Left lung (tissue), 10 donors: Measurements from ENCODE around the gene KRT4. TPM values are rescaled to one million over a fixed set of nuclear protein-coding genes. Genes with fewer than 3 reads are reported as not detected.
"Not testable (repeated sequence)": the region's sequence is repeated elsewhere in the genome, so short reads cannot be mapped to it uniquely, and the experiment has no call there.

ENCODE experiments used
- ATAC-seq: fragments of 200-7000 bp; cut with Tn5 transposase; one replicate; pipeline ENCODE4 v1.9.1; 2020; ENCODE audit warnings: moderate library complexity
- DNase-seq, 4 donors: peaks; one replicate each; pipeline ENCODE4 v3.0.0-alpha.2; 2013 to 2020
- H3K27ac ChIP-seq, 2 donors: fragments of 200-600 bp; sonication (generic) in 1 of 2; one replicate each; pipeline versions ENCODE4 v1.5.0 to v1.8.0; 2020 to 2021
- H3K27me3 ChIP-seq, 2 donors: fragments of 200-600 bp; sonication (generic) in 1 of 2; one replicate each; pipeline versions ENCODE4 v1.5.0 to v1.8.0; 2020 to 2021
- H3K36me3 ChIP-seq, 2 donors: fragments of 200-600 bp; sonication (generic) in 1 of 2; one replicate each; pipeline versions ENCODE4 v1.5.0 to v1.8.0; 2020 to 2021
- H3K4me1 ChIP-seq, 2 donors: fragments of 200-600 bp; one replicate each; pipeline ENCODE4 v1.8.0; 2021
- H3K4me3 ChIP-seq, 2 donors: fragments of 200-600 bp; sonication (generic) in 1 of 2; one replicate each; pipeline versions ENCODE4 v1.5.0 to v1.8.0; 2020 to 2021; ENCODE audit warnings: mild to moderate bottlenecking in 1 of 2
- H3K9me3 ChIP-seq, 2 donors: fragments of 200-600 bp; sonication (generic) in 1 of 2; one replicate each; pipeline versions ENCODE4 v1.5.0 to v1.8.0; 2020 to 2021
- CTCF ChIP-seq, 2 donors: fragments of 200-600 bp; sonication (generic) in 1 of 2; IDR thresholded peaks; one replicate each; pipeline versions ENCODE4 v1.5.0 to v1.8.0; 2021; ENCODE audit warnings: antibody characterized with exemption in 2 of 2
- intact Hi-C, 2 donors: fragments of 100-400 bp; cut with DNase I; formaldehyde crosslinking; loops; one replicate each; pipeline versions ENCODE4 v1.11.2 to v1.14.2; 2022
- polyA plus RNA-seq, 6 donors: library from polyadenylated mRNA; unstranded; fragments of 120-200 nt; gene quantifications; one replicate each; pipeline ENCODE4 v1.2.1, GENCODE V29; 2013; ENCODE audit not compliant: insufficient read length in 6 of 6
- total RNA-seq, 2 donors: library from RNA; stranded (reverse); fragmentation: NEBNext Ultra II Directional; extraction: Animal tissue kit (Norgen Biotek cat#: 25700); gene quantifications; one replicate each; pipeline ENCODE4 v1.2.1, GENCODE V29; 2021
- donor health status: DM: no; HTN: yes; CAD: no.
- donor health status: DM: no; HTN: no; CAD: no.

Gene KRT4
- total and polyA plus RNA-seq, 8 donors: 0.47 to 9.4 (median 2.6) TPM

DNA sequence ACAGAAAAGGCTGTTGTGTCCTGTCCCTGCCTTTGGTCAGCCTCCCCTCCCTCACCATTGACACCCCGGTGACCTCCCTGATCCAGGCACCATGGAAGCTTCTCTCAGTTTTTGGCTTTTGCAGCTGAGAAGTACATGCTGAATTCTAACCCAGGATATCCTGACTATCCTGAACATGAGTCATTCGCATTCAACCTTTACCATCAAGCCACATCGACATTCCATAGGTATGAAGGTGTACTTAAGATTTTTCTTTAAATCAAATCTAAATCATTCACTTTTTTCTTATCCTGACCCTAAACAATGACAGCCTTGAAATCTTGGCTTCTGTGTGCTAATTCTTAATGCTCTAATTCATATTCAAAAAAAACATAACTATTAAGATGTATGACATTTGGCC, 43.6 kb upstream of the KRT4 start:
- no peak overlapping the region for H3K27ac ChIP-seq
- TF ChIP-seq CTCF (IDR thresholded peaks at IDR 0.05): no peak
- no peaks in the 10 kb centered on the region for H3K36me3 ChIP-seq
- H3K9me3 ChIP-seq: no peaks in the 10 kb centered on the region
- H3K4me3 ChIP-seq: no peak overlapping the region
- no peak for ATAC-seq
- H3K27me3 ChIP-seq: peaks cover 0 to 22% of the 10 kb centered on the region in 2 donors
- intact Hi-C loops: no loop called here
- DNase-seq: no peak
- H3K4me1 ChIP-seq: no peaks in the 10 kb centered on the region

DNA sequence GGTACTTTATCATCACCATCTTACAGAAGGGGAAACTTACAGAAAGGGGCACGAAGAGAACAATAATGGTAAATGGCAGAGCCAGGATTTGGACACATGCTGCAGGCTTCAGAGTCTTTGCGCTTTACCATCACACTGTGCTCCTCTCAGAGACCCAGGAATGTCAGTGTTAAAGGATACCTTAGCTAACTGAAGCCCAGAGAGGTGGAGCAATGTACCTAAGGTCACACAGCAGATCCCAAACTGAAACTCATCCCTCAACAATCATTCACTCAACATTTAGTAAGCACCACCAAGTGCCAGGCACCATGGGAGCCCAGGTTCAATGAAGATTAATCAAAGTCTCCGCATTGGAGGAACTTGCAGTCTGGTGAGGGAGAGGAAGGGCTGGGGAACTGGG, 42.9 kb upstream of the KRT4 start:
- no peak overlapping the region for H3K27ac ChIP-seq
- no peaks in the 10 kb centered on the region for H3K36me3 ChIP-seq
- no peak for TF ChIP-seq CTCF (IDR thresholded peaks at IDR 0.05)
- no peaks in the 10 kb centered on the region for H3K9me3 ChIP-seq
- intact Hi-C loops: no loop called here
- DNase-seq (no peak), ATAC-seq (no peak)
- H3K27me3 ChIP-seq: peaks cover 0 to 23% of the 10 kb centered on the region in 2 donors
- H3K4me1 ChIP-seq: no peaks in the 10 kb centered on the region
- no peak overlapping the region for H3K4me3 ChIP-seq

- peaks cover 0 to 30% of the 10 kb centered on the region in 2 donors for H3K27me3 ChIP-seq
- DNase-seq: peak in 1 of 4 donors; percentile 9
- H3K9me3 ChIP-seq, ATAC-seq, H3K36me3 ChIP-seq, H3K27ac ChIP-seq, intact Hi-C loops, H3K4me3 ChIP-seq, H3K4me1 ChIP-seq: not testable (repeated sequence)
These were observed 42.2 kb upstream of the KRT4 start for GRCh38 chr12:52856077-52856476.

DNA sequence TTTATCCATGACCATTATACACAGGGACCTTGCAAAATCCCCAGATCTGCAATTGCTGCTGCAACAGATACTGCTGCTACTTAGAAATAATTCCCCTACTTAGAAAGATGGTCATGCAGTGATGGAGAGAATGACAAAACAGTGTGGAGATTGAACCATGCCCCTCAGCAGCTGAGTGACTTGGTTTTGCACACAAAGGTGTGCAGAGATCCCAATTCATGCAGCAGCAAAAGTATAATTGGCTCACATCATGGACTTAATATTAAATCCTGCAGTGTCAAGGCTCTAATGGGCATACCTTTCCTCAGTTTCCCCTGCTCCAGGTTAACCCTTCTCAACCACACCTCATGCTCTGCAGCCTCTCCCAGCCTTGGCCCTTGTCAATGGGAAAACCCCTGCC, 37.9 kb upstream of the KRT4 start:
- intact Hi-C loops: no loop called here
- Histone ChIP-seq H3K36me3 (no peaks in the 10 kb centered on the region), H3K4me1 (no peaks in the 10 kb centered on the region), H3K27me3 (peaks cover 0 to 52% of the 10 kb centered on the region in 2 donors), H3K9me3 (no peaks in the 10 kb centered on the region), H3K27ac (no peak overlapping the region), H3K4me3 (no peak overlapping the region)
- DNase-seq (no peak), ATAC-seq (no peak)
- no peak for TF ChIP-seq CTCF (IDR thresholded peaks at IDR 0.05)

- H3K4me3 ChIP-seq: no peak overlapping the region
- ATAC-seq (no peak), DNase-seq (no peak)
- peaks cover 0 to 50% of the 10 kb centered on the region in 2 donors for H3K27me3 ChIP-seq
- no peaks in the 10 kb centered on the region for H3K4me1 ChIP-seq
- no peaks in the 10 kb centered on the region for H3K36me3 ChIP-seq
- TF ChIP-seq CTCF (IDR thresholded peaks at IDR 0.05): no peak
- intact Hi-C loops: no loop called here
- H3K9me3 ChIP-seq: no peaks in the 10 kb centered on the region
- no peak overlapping the region for H3K27ac ChIP-seq
These were observed 36.8 kb upstream of the KRT4 start for GRCh38 chr12:52850681-52851080.

- Histone ChIP-seq H3K4me3 (no peak overlapping the region), H3K27ac (no peak overlapping the region), H3K9me3 (no peaks in the 10 kb centered on the region), H3K36me3 (no peaks in the 10 kb centered on the region), H3K27me3 (peaks cover 0 to 50% of the 10 kb centered on the region in 2 donors), H3K4me1 (no peaks in the 10 kb centered on the region)
- DNase-seq: no peak
- no peak for TF ChIP-seq CTCF (IDR thresholded peaks at IDR 0.05)
- intact Hi-C loops: no loop called here
- ATAC-seq: no peak
These were observed 35.6 kb upstream of the KRT4 start for GRCh38 chr12:52849511-52849910.
